Activated CD8-positive, alpha-beta memory T cell treated with anti-CD3 and anti-CD28 coated beads, Interleukin-2, amount 50 U/mL, for 48 hours (primary cell): Measurements from ENCODE around the gene COL4A6.
"Not testable (repeated sequence)": the region's sequence is repeated elsewhere in the genome, so short reads cannot be mapped to it uniquely, and the experiment has no call there.

Experiments
- DNase-seq: peaks from one replicate; pipeline ENCODE4 v3.0.0-alpha.2; 2020

Gene COL4A6

GRCh38 chrX:108397627-108398391 is 40.4 kb downstream of the COL4A6 start:
- no peak for DNase-seq

DNA sequence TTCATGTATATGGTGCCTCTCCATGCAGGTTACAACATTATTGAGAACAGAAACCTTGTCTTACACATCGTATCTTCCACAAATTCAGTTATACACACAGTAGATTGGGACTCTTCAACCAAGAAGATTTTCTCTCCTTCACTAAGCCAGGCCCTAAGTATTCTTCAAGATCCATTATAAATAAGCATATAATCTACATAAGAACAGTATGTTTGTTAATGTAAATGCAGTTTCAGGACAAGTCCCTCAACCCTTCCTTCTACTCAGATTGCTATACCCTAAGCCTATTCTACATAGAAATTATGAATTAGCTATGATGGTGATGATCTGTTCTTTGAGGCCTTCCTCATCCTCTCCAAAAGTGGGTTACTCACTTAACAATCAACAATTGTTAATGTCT is 41.2 kb downstream of the COL4A6 start:
- no peak for DNase-seq

- DNase-seq, result no peak
Measured at GRCh38 chrX:108396188-108396891, 41.9 kb downstream of the COL4A6 start.

DNA sequence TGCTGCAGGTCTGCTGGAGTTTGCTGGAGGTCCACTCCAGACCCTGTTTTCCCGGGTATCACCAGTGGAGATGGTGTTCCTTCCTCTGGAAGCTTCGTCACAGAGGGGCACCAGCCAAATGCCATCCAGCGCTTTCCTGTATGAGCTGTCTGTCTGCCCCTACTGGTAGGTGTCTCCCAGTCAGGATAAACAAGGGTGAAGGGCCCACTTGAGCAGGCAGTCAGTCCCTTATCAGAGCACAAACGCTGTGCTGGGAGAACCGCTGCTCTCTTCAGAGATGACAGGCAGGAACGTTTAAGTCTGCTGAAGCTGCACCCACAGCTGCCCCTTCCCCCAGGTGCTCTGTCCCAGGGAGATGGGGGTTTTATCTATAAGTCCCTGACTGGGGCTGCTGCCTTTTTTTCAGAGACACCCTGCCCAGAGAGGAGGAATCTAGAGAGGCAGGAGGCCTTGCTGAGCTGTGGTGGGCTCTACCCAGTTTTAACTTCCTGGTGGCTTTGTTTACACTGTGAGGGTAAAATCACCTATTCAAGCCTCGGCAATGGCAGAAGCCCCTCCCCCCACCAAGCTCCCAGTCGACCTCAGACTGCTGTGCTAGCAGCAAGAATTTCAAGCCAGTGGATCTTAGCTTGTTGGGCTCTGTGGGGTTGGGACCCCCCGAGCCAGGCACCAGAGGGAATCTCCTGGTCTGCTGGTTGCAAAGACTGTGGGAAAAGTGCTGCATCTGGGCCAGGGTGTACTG is 47.1 kb downstream of the COL4A6 start:
- DNase-seq, result not testable (repeated sequence)

- DNase-seq, result no peak
Measured at GRCh38 chrX:108384783-108385182, 53.4 kb downstream of the COL4A6 start.

GRCh38 chrX:108380222-108380621 is 58.0 kb downstream of the COL4A6 start:
- no peak for DNase-seq

DNA sequence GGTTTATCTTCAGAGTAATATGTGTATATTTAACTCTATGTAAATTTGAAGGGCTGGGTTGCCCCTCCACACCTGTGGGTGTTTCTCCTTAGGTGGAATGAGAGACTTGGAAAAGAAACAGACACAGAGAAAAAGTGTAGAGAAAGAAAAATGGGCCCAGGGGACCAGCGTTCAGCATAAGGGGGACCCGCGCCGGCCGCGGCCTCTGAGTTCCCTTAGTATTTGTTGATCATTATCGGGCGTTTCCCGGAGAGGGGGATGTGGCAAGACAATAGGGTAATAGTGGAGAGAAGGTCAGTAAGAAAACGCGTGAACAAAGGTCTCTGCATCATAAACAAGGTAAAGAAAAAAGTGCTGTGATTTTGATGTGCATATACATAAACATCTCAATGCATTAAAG is 61.4 kb downstream of the COL4A6 start:
- DNase-seq, result not testable (repeated sequence)

GRCh38 chrX:108375591-108375990 is 62.6 kb downstream of the COL4A6 start:
- DNase-seq, result not testable (repeated sequence)

DNA sequence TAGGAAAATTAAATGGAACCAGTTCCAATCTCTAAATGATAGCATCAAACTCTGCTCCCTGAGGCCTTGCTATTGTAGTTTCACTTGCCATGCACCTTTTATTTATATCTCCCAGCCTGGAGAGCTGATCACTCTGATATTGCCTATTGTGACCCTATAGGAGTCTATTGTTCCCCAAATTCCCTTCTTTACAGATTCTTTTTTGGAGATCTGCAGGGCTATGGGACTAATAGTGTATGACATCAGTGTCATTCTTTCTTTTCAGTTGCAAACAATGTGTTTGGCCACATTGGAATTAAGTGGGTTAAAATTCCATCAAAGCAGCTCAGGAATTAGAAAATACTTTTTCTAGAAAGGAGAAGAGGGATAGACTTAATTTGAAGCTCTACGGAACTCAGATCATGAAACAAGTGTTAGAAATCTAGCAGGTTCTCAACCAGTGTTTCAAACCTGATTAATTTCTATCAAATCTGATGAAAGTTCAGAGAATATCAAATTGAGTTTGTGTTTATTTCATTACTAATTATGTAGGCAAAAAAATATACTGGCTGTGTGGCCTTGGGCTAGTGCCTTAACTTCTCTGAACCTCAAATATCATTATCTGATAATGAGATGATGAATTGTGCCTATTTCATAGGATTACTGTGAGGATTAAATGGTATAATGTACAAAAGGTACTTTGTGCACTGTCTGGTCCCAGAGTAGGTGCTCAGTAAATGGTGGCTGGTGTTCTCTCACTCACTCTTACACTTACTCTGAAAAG is 71.4 kb downstream of the COL4A6 start:
- no peak for DNase-seq

GRCh38 chrX:108362026-108362425 is 76.2 kb downstream of the COL4A6 start:
- DNase-seq, result no peak

DNA sequence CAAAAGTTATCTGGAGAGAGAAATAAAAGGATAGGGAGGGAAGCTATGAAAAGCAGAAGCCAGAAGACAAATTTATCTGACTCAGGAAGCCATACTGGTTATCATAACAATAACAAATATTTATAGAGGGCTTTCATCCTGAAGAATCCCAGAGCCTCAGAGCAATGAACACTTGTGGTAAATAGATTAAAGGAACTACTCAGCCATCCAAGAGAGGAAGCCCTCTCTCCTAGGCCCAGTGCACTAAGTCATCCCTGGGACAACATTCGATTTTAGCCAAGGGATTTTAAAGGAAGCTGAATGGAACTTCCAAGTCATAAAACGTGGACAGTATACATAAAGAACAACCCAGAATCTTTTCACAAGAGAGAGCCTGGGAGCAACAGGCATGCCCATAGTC is 76.9 kb downstream of the COL4A6 start:
- no peak for DNase-seq

GRCh38 chrX:108359806-108360602 is 78.2 kb downstream of the COL4A6 start:
- DNase-seq, result no peak

DNA sequence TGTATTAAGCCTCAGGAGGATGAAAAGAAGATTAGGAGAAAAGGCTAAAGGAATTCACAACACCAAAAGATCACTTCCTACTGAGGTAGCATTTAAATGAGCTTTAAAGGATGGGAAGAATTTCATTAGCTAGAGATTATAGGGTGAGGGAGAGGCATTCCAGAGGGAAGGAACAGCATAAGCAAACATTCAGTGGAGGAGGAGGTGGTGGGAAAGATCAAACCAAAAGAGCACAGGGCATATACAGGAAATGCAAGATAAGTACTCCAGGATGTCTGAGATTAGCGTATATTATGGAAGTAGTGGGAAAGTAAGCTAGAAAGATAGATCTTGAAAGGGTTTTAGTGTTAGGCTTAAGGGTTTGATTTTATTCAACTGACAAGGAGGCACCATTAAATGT is 84.8 kb downstream of the COL4A6 start:
- DNase-seq, result no peak

DNA sequence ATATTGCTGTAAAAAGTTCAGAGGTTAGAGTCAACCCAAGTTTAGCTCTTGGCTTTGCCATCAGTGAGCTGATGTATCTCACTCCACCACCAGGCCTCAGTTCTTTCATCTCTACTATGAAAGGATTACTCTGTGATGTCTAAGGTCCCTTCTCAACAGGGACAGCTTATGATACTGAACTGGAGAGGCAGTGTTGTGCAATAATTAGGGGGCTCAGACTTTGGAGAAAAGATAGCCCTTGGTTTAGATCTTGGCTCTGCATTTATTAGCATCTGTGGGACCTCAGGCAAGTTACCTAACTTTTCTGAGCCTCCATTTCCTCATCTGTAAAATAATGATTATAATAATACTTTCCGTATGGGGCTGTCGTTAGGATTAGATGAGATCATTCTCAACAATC is 89.0 kb downstream of the COL4A6 start:
- no peak for DNase-seq

DNA sequence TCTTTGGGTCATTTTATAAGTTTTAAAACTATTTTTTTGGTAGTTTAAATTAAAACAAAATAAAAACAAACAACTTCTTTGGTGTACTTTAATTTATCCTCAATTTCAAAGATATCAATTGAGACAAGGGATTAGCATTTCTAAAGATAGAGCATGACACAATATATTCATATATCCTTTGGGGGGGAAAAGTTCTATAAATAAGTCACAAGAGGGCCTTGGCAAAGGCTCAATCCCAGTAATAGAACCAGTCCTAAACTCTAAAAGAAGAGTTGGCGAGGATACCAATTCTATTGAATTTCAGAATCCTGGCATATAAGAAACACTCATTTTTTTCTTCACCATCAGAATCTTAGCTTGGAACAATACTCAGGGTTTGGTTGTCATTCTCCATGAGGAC is 89.7 kb downstream of the COL4A6 start:
- no peak for DNase-seq

GRCh38 chrX:108347800-108348199 is 90.4 kb downstream of the COL4A6 start:
- no peak for DNase-seq

DNA sequence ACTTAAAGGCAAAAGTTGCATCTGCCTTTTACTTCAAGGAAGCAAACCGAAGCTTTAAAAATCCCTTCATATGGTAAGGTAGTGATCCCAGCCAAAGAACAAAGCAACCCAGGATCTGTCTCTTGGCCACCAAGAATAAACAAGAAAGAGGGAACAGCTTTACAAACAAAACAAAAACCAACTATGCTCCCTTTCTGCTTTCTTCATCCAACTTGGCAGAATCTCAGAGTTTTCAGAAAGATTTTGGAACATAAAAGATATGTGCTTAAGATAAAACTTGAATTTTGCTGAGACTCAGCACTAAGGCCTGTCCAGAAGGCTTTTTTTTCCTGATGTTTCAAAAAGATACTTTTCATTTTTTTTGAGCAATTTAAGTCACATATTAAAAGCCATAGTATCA is 94.0 kb downstream of the COL4A6 start:
- DNase-seq, result no peak

- DNase-seq, result no peak
Measured at GRCh38 chrX:108341947-108342346, 96.3 kb downstream of the COL4A6 start.

DNA sequence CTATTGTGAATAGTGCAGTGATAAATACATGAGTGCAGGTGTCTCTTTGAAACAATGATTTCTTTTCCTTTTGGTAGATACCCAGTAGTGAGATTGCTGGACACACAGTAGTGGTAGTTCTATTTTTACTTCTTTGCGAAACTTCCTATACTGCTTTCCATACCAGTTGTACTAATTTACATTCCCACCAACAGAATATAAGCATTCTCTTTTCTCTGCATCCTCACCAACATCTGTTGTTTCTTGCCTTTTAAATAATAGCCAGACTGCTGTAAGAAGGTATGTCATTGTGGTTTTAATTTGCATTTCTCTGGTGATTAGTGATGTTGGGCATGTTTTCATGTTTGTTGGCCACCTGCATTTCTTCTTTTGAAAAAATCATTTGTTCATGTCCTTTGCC is 105.9 kb downstream of the COL4A6 start:
- no peak for DNase-seq

DNA sequence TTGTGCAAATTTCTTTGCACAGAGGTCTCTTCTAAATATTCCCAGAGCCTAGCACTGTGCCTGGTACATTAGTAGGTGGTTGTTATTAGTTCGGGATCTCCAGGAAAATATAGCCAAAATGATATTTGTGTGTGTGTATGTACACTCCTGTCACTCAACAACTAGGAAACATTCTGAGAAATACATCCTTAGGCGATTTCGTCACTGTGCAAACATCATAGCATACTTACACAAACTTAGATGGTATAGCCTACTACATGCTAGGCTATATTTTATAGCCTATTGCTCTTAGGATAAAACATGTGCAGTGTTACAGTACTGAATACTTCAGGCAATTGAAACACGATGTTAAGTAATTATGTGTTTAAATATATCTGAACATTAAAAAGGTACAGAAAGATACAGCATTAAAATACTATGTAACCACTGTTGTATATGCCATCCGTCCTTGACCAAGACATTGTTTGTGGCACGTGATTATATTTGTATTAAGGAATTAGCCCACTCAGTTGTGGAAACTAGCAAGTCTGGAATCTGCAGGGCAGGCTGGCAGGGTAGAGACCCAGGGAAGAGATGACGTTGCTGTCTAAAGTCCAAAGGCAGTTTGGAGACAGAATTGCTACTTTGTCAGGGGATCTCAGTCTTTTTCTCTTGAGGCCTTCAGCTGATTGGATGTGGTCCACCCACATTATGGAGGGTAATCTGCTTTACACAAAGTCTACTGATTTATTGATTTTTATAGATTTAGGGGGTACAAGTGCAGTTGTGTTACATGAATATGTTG is 106.9 kb downstream of the COL4A6 start:
- DNase-seq, result no peak

GRCh38 chrX:108323751-108324150 is 114.5 kb downstream of the COL4A6 start:
- no peak for DNase-seq
